GM12878 (cell line): ENCODE data around the gene ZNF512.

Experiments
- MTA2 ChIP-seq: fragments of 450-650 bp; IDR thresholded peaks from 2 replicates; pipeline ENCODE4 v1.6.1; 2016; ENCODE audit warnings: low read depth, mild to moderate bottlenecking, moderate library complexity
- NRF1 ChIP-seq: conservative IDR thresholded peaks from 2 replicates; pipeline ENCODE4 v1.6.1; 2011; ENCODE audit warnings: mild to moderate bottlenecking, low read depth, low read length, improper control_type of control experiment
- TF ChIP-seq, protein P1 (sequence below): IDR thresholded peaks from 2 replicates; pipeline ENCODE4 v1.6.1; 2011; ENCODE audit warnings: mild to moderate bottlenecking, low read depth, low read length, moderate library complexity; ENCODE audit not compliant: insufficient replicate concordance

DNA sequence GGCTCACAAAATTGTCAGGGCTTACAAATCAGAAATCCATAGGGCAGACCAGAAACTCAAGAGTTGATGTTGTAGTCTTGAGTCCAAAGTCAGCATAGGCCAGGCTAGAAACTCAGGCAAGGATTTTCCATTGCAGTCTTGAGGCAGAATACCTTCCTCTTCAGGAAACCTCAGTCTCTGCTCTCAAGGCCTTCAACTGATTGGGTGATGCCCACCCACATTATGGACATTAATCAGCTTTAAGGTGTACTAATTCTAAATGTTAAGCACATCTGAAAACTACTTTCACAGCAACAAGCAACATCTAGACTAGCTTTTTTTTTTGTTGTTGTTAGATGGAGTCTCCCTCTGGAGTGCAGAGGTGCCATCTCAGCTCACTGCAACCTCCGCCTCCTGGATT is 31.3 kb upstream of the ZNF512 start:
- TF ChIP-seq MTA2: no peak
- no peak for TF ChIP-seq NRF1
- TF ChIP-seq, protein P1, sequence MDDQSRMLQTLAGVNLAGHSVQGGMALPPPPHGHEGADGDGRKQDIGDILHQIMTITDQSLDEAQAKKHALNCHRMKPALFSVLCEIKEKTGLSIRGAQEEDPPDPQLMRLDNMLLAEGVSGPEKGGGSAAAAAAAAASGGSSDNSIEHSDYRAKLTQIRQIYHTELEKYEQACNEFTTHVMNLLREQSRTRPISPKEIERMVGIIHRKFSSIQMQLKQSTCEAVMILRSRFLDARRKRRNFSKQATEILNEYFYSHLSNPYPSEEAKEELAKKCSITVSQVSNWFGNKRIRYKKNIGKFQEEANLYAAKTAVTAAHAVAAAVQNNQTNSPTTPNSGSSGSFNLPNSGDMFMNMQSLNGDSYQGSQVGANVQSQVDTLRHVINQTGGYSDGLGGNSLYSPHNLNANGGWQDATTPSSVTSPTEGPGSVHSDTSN: no peak
